ENCODE results near the gene SLX4IP.
"Not testable (repeated sequence)": the region's sequence is repeated elsewhere in the genome, so short reads cannot be mapped to it uniquely, and the experiment has no call there.

Gene SLX4IP

DNA sequence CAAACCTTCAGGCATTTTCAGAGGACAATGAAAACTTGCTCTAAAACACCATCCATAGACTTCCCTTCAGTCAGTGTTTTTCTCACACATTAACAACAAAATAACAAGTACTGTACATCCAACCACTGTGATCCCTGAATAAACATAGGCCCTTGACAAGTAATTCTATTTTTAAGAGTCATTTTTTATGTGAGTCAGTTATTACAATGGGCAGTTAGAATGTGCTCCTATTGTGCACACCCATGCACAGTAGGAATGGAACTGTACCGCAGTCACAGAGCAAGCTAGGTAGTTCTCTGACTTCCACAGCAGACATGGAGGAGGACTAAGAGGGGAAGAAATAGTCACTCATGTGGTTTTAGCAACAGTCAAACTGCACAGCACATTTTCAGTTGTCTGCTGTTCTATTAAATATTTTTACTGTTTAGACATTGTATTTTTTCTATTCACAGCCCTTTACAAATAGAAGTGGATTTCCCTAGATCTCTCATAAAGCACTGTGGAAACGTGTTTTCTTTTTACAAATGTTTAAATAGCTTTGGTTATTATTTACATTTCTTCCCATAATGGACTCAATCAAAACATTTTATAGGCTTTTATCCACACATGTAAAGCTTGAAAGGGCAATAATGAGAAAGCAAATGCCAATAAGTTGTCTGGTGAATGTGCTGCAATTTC is 138.3 kb downstream of the SLX4IP start:
- no peak for DNase-seq (ENCODE audit: low read depth in 2 of 2)

DNA sequence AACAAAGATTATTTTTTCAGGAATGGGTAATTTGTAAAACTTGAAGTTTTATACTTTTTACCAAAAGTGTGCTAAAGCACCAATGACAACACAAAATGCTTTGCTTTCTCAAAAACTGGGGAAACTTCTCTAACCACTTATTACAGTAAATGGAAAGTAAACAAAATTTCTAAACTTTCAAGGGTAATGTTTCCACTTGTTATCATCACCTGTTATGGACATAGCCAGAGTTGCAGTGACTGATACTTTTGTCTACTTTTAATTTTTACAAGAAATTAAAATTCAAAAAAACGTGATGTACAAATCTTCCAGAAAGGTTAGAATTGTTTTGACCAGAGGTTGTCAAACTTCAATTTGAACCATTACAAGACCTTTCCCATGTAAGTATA is 138.8 kb downstream of the SLX4IP start:
- no peak for DNase-seq (ENCODE audit: low read depth in 2 of 2)

DNA sequence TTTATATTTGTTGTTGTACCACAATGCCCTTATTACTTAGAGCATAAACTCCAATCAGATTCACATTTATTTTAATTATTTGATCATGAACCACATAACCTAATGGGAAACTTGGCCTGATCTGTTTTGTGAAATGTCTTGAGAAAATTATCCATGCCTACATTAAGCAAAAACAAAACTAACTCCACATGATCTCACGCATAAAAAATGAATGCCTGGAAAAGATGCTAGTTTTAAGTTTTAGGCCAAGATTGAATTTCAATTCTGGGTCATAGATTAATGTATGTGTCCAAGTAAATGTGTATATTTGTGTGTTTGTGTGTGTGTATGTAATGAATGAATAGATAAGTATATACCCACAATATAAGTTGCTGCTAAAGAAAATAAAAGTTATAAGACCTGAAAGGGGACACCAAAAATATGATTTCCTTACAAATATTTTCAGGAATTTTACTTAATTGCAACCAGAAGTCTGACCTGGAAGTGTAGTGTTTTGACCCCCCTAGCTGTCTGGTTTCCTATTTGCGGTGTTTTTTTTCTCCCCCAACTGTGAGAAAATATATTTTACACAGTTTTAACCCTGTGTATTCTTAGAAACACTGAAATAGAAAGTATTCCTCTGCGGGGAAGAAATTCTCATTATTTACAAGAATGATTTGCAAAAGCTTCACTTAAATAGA is 141.4 kb downstream of the SLX4IP start:
- no peak for DNase-seq (ENCODE audit: low read depth in 2 of 2)

DNA sequence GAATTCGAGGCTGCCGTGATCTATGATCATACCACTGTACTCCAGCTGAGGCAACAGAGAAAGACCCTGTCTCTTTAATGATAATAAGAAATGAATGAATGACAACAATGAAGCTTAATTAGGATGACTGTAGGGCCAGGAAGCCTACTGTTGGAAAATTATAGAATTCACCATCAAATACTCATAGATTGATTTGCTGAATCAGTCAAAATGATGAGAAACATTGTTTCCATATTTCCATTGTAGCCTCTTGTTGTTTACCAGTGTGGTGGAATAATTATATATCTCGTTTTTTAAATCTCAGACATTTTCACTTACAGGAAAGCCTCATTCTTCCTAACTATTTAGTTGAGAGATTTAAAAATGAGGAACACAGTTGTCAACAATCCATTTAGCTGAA is 142.5 kb downstream of the SLX4IP start:
- no peak for DNase-seq (ENCODE audit: low read depth in 2 of 2)

DNA sequence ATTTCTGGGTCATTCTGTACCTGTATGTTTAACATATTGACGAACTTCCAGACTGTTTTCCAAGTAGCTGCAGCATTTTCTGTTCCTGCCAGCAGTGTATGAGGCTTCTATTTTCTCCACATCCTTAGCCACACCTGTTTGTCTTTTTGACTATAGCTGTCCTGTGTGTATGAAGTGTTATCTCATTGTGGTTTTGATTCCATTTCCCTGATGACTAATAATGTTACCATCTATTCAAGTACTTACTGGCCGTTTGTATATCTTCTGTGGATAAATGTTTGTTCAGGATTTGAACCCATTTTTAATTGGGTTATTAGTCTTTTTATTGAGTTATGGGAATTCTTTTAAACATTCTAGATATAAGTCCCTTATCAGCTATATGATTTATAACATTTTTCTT is 143.5 kb downstream of the SLX4IP start:
- no peak for DNase-seq (ENCODE audit: low read depth in 2 of 2)

DNA sequence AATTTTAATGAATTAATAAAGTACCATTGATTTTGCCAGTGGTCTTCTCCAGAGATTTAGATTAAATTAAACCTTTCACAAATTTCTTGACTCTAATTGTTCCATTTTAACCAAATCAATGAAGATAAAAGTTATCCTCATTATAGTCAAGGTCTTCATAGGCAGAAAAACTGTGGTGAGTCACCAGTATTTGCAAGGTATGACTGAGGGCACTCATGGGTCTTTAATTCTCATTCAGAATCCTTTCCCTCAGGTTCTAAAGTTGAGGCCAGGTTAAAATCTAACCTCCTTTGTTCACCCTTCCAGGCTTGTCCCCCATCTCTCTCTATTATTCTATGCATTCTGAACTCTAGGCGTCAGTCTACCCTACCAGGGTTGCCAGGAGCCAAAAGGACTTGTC is 144.8 kb downstream of the SLX4IP start:
- DNase-seq (ENCODE audit: low read depth in 2 of 2), result no peak

DNA sequence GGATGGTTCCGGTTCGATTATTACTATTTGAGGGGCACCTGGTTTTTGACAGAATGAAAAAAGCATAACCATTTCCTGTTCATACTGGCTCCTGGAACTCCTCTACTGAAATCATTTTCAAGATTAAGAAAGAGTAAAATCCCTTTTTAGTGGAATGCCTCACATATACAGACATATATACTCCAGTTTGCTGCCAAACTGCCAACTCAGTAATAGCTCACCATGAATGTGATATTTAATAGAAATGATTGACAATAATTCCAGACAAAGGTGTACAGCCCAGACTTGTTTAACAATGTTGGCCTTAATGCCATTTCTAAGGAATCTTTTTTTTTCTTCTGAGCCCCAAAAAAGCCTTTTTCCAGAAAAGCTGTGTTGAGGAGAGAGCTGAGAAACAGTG is 145.6 kb downstream of the SLX4IP start:
- no peak for DNase-seq (ENCODE audit: low read depth in 2 of 2)

DNA sequence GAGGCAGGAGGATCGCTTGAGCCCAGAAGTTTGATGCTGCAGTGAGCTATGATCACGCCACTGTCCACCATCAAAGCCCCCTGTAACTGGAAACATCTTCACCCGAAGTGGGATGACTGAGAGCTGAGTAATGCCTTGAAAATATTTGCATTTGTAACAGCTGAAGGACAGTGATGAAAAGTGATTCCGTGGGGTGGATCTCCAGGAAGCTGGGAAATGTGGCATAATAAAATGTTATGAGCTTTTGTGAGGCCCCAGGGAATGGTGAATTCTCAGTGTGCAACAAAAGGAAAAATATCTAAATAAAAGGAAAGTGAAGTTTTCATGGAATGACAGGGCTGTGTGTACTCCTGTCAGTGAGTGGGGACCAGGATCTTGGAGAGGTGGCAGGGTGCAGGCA is 146.7 kb downstream of the SLX4IP start:
- no peak for DNase-seq (ENCODE audit: low read depth in 2 of 2)

DNA sequence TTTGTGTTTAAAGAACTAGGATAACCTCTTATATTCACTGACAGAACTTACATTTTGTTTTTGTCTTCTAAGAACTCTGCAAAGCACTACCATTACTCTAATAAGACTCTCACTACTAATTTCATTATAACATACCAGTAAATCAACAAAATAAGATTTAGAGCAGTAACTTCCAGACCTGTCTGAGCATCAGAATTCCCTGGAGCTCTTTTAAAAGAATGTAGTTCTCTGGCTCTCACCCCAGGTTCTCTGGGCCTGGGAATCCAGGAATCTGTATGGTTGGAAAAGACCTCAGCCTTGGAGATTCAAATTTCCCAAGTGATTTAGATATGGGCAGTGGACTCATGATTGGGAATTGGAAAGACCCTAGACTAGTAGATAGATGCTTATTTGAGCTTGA is 149.3 kb downstream of the SLX4IP start:
- DNase-seq (ENCODE audit: low read depth in 2 of 2), result no peak

DNA sequence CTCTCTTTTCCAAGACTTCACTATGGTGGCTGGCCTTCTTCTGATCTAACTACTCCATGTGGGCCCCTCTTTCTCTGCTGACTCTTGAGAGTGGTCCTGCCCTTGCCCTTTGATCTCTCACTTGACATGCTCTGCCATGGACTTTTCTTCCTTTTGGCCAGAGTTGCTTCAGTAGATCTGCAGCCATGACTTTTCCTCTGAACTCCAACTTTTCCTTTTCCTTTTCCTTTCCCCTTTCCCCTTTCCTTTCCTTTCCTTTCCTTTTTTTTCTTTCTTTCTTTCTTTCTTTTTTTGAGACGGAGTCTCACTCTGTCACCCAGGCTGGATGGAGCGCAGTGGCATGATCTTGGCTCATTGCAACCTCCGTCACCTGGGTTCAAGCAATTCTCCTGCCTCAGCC is 150.2 kb downstream of the SLX4IP start:
- DNase-seq (ENCODE audit: low read depth in 2 of 2), result no peak

DNA sequence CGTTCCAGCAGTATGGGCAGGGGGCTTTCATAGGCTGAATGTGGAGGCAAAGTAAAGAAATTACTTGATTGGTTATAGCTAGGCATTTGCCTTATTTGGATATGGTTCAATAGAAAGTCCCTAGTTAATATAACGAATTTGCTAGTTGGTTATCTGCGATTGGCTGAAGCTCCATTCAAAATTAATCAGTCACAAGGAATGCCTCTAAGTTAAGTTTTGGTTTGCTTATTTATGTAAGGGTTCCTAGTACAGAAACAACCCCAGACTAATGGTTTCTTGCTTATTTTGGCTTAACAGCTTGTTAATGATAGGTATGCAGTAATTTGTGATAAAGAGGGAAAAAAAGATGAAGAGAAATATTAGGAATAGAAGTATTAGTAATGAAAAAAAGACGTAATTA is 151.2 kb downstream of the SLX4IP start:
- DNase-seq (ENCODE audit: low read depth in 2 of 2), result no peak

DNA sequence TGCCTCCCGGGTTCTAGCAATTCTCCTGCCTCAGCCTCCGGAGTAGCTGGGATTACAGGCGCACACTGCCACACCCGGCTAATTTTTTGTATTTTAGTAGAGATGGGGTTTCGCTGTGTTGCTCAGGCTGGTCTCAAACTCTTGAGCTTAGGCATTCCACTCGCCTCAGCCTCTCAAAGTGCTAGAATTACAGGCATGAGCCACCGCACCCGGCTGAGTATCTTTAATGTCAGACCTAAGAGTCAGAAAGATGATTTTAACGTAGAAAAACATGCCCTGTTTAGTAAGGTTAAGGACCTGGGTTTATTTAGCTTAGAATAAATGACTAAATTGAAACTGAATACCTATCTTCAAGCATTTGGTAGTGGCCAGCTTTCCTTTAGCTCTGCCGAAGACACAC is 155.3 kb downstream of the SLX4IP start:
- DNase-seq (ENCODE audit: low read depth in 2 of 2), result not testable (repeated sequence)

DNA sequence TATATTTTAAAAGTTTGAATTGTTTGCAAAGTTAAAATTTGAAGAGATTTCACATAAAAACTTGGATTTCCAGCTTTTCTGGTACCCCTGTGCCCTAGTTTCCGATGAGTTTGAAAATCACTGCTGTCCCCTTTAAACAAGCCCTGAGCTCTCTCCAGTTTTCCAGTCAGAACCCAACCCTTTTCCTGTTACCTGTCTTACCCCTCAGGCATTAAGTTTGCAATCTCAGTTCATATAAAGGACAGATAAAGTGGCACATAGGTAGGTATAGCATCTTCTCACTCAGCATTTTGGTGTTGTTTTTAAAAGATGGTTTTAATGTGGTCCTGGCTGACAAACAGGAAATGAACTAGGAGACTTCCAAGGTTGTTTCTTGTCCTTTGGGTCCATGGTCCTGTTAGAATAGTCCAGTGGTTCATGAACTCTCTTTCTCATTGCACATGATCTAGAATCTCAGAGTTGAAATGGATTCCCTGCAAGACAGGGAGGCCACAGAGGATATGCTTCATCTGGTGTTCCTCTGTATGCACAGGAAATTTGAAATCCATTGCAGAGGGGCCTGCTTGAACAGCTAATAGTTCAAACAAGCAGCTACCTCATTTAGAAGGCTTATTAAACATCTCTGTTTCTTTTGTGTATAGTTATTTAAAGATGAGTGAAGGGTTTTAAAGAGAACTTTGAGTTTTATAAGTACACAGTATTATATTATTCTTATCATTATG is 156.0 kb downstream of the SLX4IP start:
- DNase-seq (ENCODE audit: low read depth in 2 of 2), result no peak

DNA sequence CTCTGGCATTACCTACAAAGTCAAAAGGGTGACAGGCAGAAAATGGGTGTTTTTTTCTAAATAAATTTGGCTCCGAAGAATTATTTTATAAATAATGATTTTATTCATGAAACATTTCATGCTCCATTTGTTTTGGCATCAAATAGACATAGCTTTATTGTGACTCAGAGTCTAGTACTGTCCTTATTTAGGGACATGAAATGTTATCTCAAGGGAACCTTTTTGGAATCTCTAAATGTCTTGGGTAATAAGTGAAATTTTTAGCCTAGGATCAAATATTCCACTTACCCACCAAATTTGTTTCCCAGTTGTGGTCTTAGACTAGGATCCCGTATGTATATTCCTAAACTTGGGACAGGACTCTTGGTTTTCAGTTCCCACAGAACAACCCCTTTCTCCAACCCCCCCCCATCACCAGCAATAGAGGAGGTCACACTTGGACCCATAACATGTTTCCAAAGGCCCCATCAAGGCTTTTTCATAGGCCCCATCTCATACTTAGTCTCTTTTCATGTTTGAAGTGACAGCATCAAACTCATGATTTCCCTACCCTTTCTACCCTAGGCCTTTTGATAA is 156.9 kb downstream of the SLX4IP start:
- DNase-seq (ENCODE audit: low read depth in 2 of 2), result no peak

DNA sequence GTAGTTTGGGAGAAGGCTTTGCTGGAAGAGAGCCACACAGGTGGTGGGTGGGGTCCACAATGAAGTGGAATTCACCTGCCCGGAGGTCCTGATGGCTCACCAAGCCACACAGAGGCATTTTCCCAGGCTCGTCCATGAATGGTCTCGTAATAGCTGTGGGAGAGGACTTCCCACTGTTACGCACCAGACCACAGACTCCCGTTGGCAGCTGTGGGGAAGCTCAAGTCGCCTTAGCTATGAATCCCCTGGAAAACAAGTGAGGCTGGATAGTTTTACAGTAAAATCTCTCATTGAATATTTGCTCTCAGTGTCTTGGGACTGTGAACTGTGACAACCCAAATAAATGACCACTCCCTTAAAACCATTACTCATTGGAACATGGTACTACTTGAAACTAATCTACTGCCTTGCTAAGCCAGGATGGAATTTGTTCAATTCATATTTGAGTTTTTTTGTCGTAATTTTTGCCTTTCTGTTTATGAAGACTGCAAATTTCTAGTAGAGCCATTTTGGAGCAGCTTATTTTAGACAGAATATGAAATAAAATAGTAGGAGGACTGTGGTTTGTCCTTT is 159.3 kb downstream of the SLX4IP start:
- DNase-seq (ENCODE audit: low read depth in 2 of 2), result no peak

DNA sequence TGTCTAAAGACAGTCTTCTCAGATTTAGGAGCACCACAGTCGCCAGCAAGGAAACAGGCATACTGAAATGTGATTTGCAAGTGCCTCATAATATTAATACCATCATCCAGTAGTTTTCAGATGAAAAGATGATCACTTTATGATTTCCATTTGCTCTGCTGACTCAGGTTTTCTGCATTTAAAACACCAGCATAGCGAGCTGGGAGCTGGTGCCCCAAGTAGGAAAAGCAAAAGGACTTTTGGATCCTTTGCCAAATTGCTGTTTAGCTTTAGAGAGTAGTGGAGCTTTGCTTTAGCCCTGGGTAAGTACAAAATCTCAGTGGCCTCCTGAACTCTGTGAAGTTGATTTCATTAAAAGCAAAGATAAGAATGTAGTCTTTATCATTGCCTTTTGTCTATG is 160.2 kb downstream of the SLX4IP start:
- DNase-seq (ENCODE audit: low read depth in 2 of 2), result no peak

DNA sequence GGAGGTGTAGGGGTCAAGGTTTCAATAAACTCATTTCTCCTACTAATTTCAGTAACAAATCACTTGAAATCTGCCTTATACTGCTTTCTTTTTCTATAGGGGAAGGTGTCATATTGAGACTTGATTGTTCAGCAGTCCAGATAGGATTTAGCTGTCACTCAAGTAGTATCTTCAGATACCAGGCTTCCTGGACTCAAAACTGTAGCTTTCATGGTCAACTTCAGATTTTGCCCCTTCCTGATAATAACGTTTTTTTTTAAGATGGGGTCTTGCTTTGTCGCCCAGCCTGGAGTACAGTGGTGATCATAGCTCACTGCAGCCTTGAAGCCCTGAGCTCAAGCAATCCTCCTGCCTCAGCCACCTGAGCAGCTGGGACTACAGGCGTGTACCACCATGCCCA is 160.9 kb downstream of the SLX4IP start:
- no peak for DNase-seq (ENCODE audit: low read depth in 2 of 2)

DNA sequence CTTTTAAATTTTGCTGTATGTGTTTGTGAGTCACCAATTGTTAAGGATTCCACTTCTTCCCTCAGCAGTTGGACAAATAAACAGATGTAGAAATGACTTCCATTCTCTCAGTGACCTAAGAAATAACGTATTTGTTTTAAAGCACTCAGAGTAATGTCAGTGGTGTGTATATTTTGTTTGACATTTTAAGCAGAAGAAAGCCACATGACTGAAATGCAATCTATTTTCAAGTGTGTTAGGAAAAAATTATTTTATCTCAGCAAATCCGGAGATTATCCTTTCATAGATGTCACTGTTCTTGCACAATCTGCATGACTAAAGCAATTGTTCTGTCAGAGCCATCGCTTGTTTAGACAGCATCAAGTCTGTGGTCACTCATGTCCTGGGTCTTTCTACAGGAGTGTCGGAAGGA is 161.6 kb downstream of the SLX4IP start:
- no peak for DNase-seq (ENCODE audit: low read depth in 2 of 2)

DNA sequence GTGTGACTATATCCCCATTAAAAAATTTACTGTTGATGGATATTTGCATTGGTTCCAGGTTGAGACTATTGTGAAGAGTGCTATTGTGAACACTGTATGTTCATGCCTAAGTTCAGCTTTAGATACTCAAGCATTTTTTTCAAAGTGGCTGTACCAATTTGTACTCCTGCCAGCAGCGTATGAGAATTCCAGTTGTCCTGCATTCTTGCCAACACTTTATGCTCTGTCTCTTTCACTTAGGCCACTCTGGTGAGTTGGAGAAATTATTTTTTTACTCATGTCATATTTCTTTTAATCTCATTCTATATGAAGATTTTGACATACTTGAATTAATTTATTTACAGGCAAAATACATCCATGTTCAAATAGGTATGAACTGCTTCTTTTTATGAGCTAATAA is 162.5 kb downstream of the SLX4IP start:
- DNase-seq (ENCODE audit: low read depth in 2 of 2), result no peak

DNA sequence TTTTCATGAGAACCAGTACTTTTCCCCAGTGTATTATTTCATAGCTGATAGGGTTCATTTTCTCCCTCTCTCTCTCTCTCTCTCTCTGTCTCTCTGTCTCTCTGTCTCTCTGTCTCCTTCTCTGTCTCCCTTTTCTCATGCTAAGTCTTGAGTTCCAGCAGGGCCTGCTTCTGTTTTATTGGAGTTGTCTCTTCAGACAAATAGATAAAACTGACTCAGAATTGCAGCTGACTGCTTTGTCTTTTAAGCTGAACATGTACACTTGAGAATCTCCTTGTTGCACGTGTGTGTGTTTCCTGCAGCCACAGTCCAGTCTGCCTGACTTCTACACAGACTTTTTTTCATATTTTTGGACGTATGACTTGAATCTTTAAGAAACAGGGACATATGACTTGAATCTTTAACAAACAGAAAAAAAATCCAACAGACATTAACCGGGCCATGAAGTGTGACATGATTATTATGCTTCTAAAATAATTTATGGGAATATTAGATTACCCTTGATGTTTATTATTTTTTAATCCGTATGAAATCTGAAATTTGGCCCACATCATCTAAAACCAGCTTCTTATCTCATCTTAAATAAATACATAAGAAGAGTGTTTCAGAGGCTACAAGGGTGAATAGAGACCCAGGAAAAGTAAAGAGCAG is 167.2 kb downstream of the SLX4IP start:
- DNase-seq (ENCODE audit: low read depth in 2 of 2), result no peak

DNA sequence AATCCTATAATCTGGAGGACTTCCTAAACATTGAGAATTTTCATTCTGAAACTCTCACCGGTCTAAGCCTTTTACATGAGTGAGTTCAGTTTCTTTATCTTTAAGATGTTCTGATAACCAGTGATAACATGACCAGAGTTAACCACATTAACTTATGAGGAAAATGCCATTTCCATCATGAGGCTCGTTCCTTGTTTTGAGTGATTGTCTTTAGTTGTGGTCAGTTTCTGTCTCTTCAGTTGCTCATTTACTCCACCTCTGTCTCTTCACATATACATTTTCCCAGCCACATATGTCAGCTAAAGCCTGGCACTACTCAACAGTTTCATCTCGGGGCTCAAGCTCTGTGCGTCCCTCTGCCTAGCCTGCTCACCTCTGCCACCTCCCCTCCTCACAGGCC is 168.3 kb downstream of the SLX4IP start:
- no peak for DNase-seq (ENCODE audit: low read depth in 2 of 2)

All from stimulated activated CD8-positive, alpha-beta memory T cell treated with anti-CD3 and anti-CD28 coated beads, Interleukin-2, amount 100 ng/mL, for 1 hour (primary cell).